Measurements from ENCODE around the gene LMBR1. TPM values are rescaled to one million over a fixed set of nuclear protein-coding genes. Genes with fewer than 3 reads are reported as not detected.

Gene LMBR1
- total and polyA plus RNA-seq, 2 donors (not counting 1 experiment from before 2014, with no cell fraction given), result 19.7 to 85.2 TPM

DNA sequence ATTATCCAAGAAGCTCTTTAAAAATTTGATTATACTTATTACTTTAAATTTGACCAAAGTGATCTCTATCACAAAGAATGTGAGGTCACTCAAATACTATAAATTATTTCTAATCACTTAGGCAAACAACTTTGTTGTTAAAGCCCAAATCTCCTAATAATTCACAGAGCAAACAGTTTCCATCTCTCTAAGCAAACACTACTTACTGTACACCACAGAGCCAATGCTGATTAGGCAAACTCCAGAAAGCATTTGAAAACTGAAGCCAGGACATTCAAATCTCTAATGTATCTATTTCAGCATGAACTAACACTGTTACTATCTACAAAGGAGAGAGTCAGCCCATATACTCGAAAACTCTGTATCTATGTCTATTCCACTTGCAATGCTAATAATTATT lies 145.3 kb downstream of the LMBR1 start:
- H3K36me3 ChIP-seq (replicated peaks in 1 of 2; ENCODE audit: control extremely low read depth in 1 of 2, control insufficient read depth in 1 of 2, extremely low read depth in 1 of 2, insufficient read depth in 2 of 2, low read length in 1 of 2), result peaks cover 0 to 5% of the 10 kb centered on the region in 2 experiments
- Mint-ChIP-seq H3K27me3 (no peaks in the 10 kb centered on the region), H3K27ac (no peak overlapping the region), H3K9me3 (ENCODE audit: insufficient read depth) (no peaks in the 10 kb centered on the region), H3K4me1 (no peaks in the 10 kb centered on the region), H3K4me3 (no peak overlapping the region)
- no peaks in the 10 kb centered on the region for H3K4me1 ChIP-seq (ENCODE audit: control insufficient read depth in 2 of 2, insufficient read depth in 2 of 2, low read length in 2 of 2)
- no peaks in the 10 kb centered on the region for H3K79me2 ChIP-seq (ENCODE audit: control insufficient read depth, insufficient read depth, low read length)
- WGBS (ENCODE audit: insufficient coverage), result no CpG with 5 or more reads among the region's 1 CpG
- H3K4me2 ChIP-seq (replicated peaks; ENCODE audit: low read depth, low read length, poor library complexity, severe bottlenecking), result no peak overlapping the region
- no peaks in the 10 kb centered on the region for H4K20me1 ChIP-seq (ENCODE audit: control insufficient read depth, insufficient read depth, low read length, poor library complexity, severe bottlenecking)
- H3K27ac ChIP-seq (ENCODE audit: low read length in 2 of 2), result no peak overlapping the region
- POLR2A ChIA-PET, result no interaction called here
- H3K9me3 ChIP-seq (ENCODE audit: control extremely low read depth in 1 of 3, control insufficient read depth in 2 of 3, insufficient read depth in 1 of 3, low read length in 2 of 3), result no peaks in the 10 kb centered on the region
- H3K27me3 ChIP-seq (replicated peaks in 1 of 4; ENCODE audit: control extremely low read depth in 1 of 4, control insufficient read depth in 3 of 4, insufficient read depth in 4 of 4, low read length in 3 of 4), result no peaks in the 10 kb centered on the region
- no peak overlapping the region for H2AFZ ChIP-seq (ENCODE audit: insufficient read depth, low read depth, low read length, poor library complexity, severe bottlenecking)
- TF ChIP-seq, protein P1, sequence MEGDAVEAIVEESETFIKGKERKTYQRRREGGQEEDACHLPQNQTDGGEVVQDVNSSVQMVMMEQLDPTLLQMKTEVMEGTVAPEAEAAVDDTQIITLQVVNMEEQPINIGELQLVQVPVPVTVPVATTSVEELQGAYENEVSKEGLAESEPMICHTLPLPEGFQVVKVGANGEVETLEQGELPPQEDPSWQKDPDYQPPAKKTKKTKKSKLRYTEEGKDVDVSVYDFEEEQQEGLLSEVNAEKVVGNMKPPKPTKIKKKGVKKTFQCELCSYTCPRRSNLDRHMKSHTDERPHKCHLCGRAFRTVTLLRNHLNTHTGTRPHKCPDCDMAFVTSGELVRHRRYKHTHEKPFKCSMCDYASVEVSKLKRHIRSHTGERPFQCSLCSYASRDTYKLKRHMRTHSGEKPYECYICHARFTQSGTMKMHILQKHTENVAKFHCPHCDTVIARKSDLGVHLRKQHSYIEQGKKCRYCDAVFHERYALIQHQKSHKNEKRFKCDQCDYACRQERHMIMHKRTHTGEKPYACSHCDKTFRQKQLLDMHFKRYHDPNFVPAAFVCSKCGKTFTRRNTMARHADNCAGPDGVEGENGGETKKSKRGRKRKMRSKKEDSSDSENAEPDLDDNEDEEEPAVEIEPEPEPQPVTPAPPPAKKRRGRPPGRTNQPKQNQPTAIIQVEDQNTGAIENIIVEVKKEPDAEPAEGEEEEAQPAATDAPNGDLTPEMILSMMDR (IDR thresholded peaks at IDR 0.05), result no peak
- no peak for TF ChIP-seq EZH2 (IDR thresholded peaks at IDR 0.05; ENCODE audit: borderline replicate concordance, insufficient read depth, low read depth, low read length, poor library complexity, severe bottlenecking)
- intact Hi-C loops (cut with micrococcal nuclease), result no loop called here
- CTCF ChIA-PET, result no interaction called here
- ATAC-seq (ENCODE audit: low read depth) (no peak), DNase-seq (no peak)
- no peak overlapping the region for H3K9ac ChIP-seq (ENCODE audit: low read length)
- H3K4me3 ChIP-seq (ENCODE audit: control extremely low read depth in 1 of 5, extremely low read depth in 1 of 5, insufficient read depth in 1 of 5, low read depth in 2 of 5, low read length in 4 of 5), result no peak overlapping the region

DNA sequence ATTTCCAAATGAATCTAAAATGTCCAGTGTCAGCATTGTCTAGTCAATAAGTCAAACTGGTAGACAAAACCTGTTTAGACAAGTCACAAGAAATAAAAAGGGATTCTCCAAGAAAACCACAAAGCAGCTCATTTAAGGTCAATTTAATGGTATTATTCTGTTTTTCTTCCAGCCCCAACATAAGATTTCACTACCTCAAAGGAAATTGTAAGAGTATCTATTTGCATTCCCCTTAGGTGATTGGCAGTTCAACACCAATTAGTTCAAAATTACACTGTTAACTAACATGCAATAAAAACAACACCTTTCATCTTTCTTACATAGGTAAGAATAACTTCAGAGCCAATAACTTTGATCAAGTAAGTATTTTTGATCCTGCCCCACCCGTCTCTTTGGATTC lies 146.1 kb downstream of the LMBR1 start:
- intact Hi-C loops (cut with micrococcal nuclease), result no loop called here
- no peak overlapping the region for H3K4me2 ChIP-seq (replicated peaks; ENCODE audit: low read depth, low read length, poor library complexity, severe bottlenecking)
- no peak overlapping the region for H3K4me3 Mint-ChIP-seq
- ChIA-PET CTCF (no interaction called here), POLR2A (no interaction called here)
- no peak for ATAC-seq (ENCODE audit: low read depth)
- TF ChIP-seq EZH2 (IDR thresholded peaks at IDR 0.05; ENCODE audit: borderline replicate concordance, insufficient read depth, low read depth, low read length, poor library complexity, severe bottlenecking), result no peak
- TF ChIP-seq, protein P1 (IDR thresholded peaks at IDR 0.05), result no peak
- no peak overlapping the region for H3K4me3 ChIP-seq (ENCODE audit: control extremely low read depth in 1 of 5, extremely low read depth in 1 of 5, insufficient read depth in 1 of 5, low read depth in 2 of 5, low read length in 4 of 5)
- no peaks in the 10 kb centered on the region for H3K4me1 Mint-ChIP-seq
- no peaks in the 10 kb centered on the region for H3K79me2 ChIP-seq (ENCODE audit: control insufficient read depth, insufficient read depth, low read length)
- H3K4me1 ChIP-seq (ENCODE audit: control insufficient read depth in 2 of 2, insufficient read depth in 2 of 2, low read length in 2 of 2), result no peaks in the 10 kb centered on the region
- H3K27me3 Mint-ChIP-seq, result no peaks in the 10 kb centered on the region
- no peak for DNase-seq
- WGBS (ENCODE audit: insufficient coverage), result no CpG with 5 or more reads among the region's 1 CpG
- H3K27me3 ChIP-seq (replicated peaks in 1 of 4; ENCODE audit: control extremely low read depth in 1 of 4, control insufficient read depth in 3 of 4, insufficient read depth in 4 of 4, low read length in 3 of 4), result no peaks in the 10 kb centered on the region
- no peaks in the 10 kb centered on the region for H3K9me3 Mint-ChIP-seq (ENCODE audit: insufficient read depth)
- no peak overlapping the region for H2AFZ ChIP-seq (ENCODE audit: insufficient read depth, low read depth, low read length, poor library complexity, severe bottlenecking)
- peaks cover 0 to 5% of the 10 kb centered on the region in 2 experiments for H3K36me3 ChIP-seq (replicated peaks in 1 of 2; ENCODE audit: control extremely low read depth in 1 of 2, control insufficient read depth in 1 of 2, extremely low read depth in 1 of 2, insufficient read depth in 2 of 2, low read length in 1 of 2)
- no peak overlapping the region for H3K9ac ChIP-seq (ENCODE audit: low read length)
- no peaks in the 10 kb centered on the region for H3K9me3 ChIP-seq (ENCODE audit: control extremely low read depth in 1 of 3, control insufficient read depth in 2 of 3, insufficient read depth in 1 of 3, low read length in 2 of 3)
- no peak overlapping the region for H3K27ac Mint-ChIP-seq
- no peak overlapping the region for H3K27ac ChIP-seq (ENCODE audit: low read length in 2 of 2)
- no peaks in the 10 kb centered on the region for H4K20me1 ChIP-seq (ENCODE audit: control insufficient read depth, insufficient read depth, low read length, poor library complexity, severe bottlenecking)
